Skeletal muscle tissue (tissue), 4 donors: ENCODE results near the gene MDH2. TPM values are rescaled to one million over a fixed set of nuclear protein-coding genes. Genes with fewer than 3 reads are reported as not detected.
"Not testable (repeated sequence)": the region's sequence is repeated elsewhere in the genome, so short reads cannot be mapped to it uniquely, and the experiment has no call there.

Experiments used
- H3K27ac ChIP-seq: one replicate; pipeline ENCODE4 v1.7.0; 2013; ENCODE audit warnings: mild to moderate bottlenecking, low read depth, low read length, inconsistent platforms
- H3K27me3 ChIP-seq, 3 donors: one replicate each; pipeline ENCODE4 v1.7.0; 2013; ENCODE audit warnings: low read length in 3 of 3; ENCODE audit not compliant: control insufficient read depth in 3 of 3, insufficient read depth in 3 of 3
- H3K36me3 ChIP-seq, 3 donors: one replicate each; pipeline ENCODE4 v1.7.0; 2013; ENCODE audit warnings: low read length in 3 of 3; ENCODE audit not compliant: control insufficient read depth in 3 of 3, insufficient read depth in 3 of 3
- H3K4me1 ChIP-seq, 3 donors: one replicate each; pipeline ENCODE4 v1.7.0; 2013; ENCODE audit warnings: low read length in 3 of 3, mild to moderate bottlenecking in 3 of 3; ENCODE audit not compliant: control insufficient read depth in 3 of 3, insufficient read depth in 3 of 3
- H3K4me3 ChIP-seq, 3 donors: one replicate each; pipeline ENCODE4 v1.7.0; 2013; ENCODE audit warnings: low read length in 3 of 3
- H3K9ac ChIP-seq, 3 donors: one replicate each; pipeline ENCODE4 v1.7.0; 2013; ENCODE audit warnings: low read length in 3 of 3, mild to moderate bottlenecking in 3 of 3, moderate library complexity in 2 of 3, low read depth in 1 of 3
- H3K9me3 ChIP-seq, 3 donors: one replicate each; pipeline ENCODE4 v1.7.0; 2013; ENCODE audit warnings: low read length in 3 of 3; ENCODE audit not compliant: control insufficient read depth in 3 of 3
- total RNA-seq: library from RNA; depleted of rRNA; stranded (reverse); fragments of >200 nt; gene quantifications from one replicate; pipeline ENCODE4 v1.2.3, GENCODE V29; 2014
- donor health status: Osteomylitis.

Gene MDH2
- total RNA-seq, 1 donor from 2014 or later: 44.4 TPM

DNA sequence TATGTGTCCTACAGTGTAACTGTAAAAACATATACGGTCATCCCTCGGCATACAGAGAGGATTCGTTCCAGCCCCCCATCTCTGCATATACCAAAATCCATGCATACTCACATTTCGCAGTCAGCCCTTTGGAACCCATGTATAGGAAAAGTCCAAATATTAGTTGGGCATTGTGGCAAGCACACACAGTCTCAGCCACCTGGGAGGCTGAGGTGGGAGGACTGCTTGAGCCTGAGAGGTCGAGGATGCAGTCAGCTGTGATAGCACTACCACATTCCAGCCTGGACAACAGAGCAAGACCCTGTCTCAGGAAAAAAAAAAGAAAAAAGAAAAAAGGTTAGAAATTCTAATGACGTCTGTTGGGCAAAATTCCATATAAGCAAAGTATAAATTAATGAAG lies 29.1 kb downstream of the MDH2 start:
- Histone ChIP-seq H3K36me3 (no peaks in the 10 kb centered on the region), H3K9ac (no peak overlapping the region), H3K27ac (no peak overlapping the region), H3K4me3 (no peak overlapping the region), H3K4me1 (no peaks in the 10 kb centered on the region), H3K27me3 (no peaks in the 10 kb centered on the region), H3K9me3 (peaks cover 0 to 3% (median 0%) of the 10 kb centered on the region in 3 donors)

- no peaks in the 10 kb centered on the region for H3K4me1 ChIP-seq
- no peaks in the 10 kb centered on the region for H3K27me3 ChIP-seq
- H3K36me3 ChIP-seq: no peaks in the 10 kb centered on the region
- no peak overlapping the region for H3K4me3 ChIP-seq
- no peak overlapping the region for H3K27ac ChIP-seq
- H3K9me3 ChIP-seq: peaks cover 0 to 3% (median 0%) of the 10 kb centered on the region in 3 donors
- H3K9ac ChIP-seq: no peak overlapping the region
Observed at GRCh38 chr7:76077435-76077834, 29.5 kb downstream of the MDH2 start.

DNA sequence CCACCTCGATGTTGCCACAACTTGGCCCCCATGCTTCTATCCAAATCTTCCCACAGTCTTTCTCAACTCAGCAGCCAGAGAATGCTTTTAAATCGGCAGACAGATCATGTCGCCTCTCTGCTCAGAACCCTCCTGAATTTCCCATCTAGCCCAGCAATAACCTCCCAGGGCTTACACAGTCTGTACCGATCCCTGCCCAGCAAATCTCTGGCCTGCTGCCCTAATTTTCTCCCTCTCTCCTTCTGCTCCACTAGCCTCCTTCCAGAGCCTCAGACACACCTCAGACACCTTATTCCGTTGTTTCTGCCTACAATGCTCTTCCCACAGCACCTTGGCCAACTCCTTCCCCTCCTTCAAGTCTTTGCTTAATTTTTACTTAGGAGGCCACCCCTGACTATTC lies 32.3 kb downstream of the MDH2 start:
- no peak overlapping the region for H3K4me3 ChIP-seq
- no peak overlapping the region for H3K27ac ChIP-seq
- no peak overlapping the region for H3K9ac ChIP-seq
- H3K4me1 ChIP-seq: no peaks in the 10 kb centered on the region
- peaks cover 0 to 4% (median 0%) of the 10 kb centered on the region in 3 donors for H3K27me3 ChIP-seq
- H3K9me3 ChIP-seq: no peaks in the 10 kb centered on the region
- H3K36me3 ChIP-seq: no peaks in the 10 kb centered on the region

- not testable (repeated sequence) for H3K9ac ChIP-seq, H3K4me1 ChIP-seq, H3K27ac ChIP-seq, H3K27me3 ChIP-seq, H3K4me3 ChIP-seq, H3K36me3 ChIP-seq, H3K9me3 ChIP-seq
Observed at GRCh38 chr7:76084115-76084514, 36.2 kb downstream of the MDH2 start.

GRCh38 chr7:76086070-76086469 lies 38.2 kb downstream of the MDH2 start:
- Histone ChIP-seq H3K27ac (no peak overlapping the region), H3K36me3 (no peaks in the 10 kb centered on the region), H3K4me3 (no peak overlapping the region), H3K9ac (no peak overlapping the region), H3K9me3 (no peaks in the 10 kb centered on the region), H3K4me1 (no peaks in the 10 kb centered on the region), H3K27me3 (peaks cover 0 to 6% (median 0%) of the 10 kb centered on the region in 3 donors)

DNA sequence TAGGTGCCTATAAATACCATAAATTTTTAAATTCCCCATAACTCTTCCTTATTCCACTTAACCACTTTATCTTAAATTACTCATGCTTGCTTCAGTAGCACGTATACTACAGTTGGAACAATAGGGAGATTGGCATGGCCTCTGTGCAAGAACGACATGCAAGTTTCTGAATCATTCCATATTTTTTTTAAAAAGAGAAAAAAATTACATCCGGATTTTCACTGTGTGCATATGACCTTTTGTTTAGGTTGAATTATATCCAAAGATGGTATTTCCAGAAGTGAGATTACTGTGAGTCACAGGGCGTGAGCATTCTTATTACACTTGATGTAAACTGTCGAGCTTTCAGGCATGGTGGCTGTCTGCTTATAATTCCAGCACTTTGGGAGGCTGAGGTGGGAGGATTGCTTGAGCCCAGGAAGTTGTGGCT lies 39.5 kb downstream of the MDH2 start:
- H3K9me3 ChIP-seq, H3K27me3 ChIP-seq, H3K9ac ChIP-seq, H3K36me3 ChIP-seq, H3K27ac ChIP-seq, H3K4me3 ChIP-seq, H3K4me1 ChIP-seq: not testable (repeated sequence)

GRCh38 chr7:76089865-76090475 lies 42.1 kb downstream of the MDH2 start:
- no peaks in the 10 kb centered on the region for H3K9me3 ChIP-seq
- H3K9ac ChIP-seq: no peak overlapping the region
- H3K27ac ChIP-seq: no peak overlapping the region
- H3K36me3 ChIP-seq: no peaks in the 10 kb centered on the region
- H3K27me3 ChIP-seq: peaks cover 0 to 2% (median 0%) of the 10 kb centered on the region in 3 donors
- H3K4me3 ChIP-seq: no peak overlapping the region
- H3K4me1 ChIP-seq: no peaks in the 10 kb centered on the region

DNA sequence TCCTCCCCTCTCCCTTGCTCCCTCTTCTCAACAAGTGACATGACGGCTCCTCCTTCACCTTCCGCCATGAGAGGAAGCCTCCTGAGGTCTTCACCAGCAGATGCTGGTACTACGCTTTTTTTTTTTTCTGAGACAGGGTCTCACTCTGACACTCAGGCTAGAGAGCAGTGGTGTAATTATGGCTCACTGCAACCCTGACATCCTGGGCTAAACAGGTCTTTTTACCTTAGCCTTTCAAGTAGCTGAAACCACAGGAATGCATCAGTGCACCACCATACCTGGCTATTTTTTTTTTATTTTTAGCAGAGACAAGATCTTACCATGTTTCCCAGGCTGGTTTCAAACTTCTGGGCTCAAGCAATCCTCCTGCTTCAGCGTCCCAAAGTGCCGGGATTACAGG lies 43.6 kb downstream of the MDH2 start:
- no peak overlapping the region for H3K9ac ChIP-seq
- no peaks in the 10 kb centered on the region for H3K4me1 ChIP-seq
- no peaks in the 10 kb centered on the region for H3K36me3 ChIP-seq
- H3K27me3 ChIP-seq: no peaks in the 10 kb centered on the region
- no peak overlapping the region for H3K4me3 ChIP-seq
- no peaks in the 10 kb centered on the region for H3K9me3 ChIP-seq
- no peak overlapping the region for H3K27ac ChIP-seq

- H3K9ac ChIP-seq, H3K4me1 ChIP-seq, H3K36me3 ChIP-seq, H3K9me3 ChIP-seq, H3K4me3 ChIP-seq, H3K27ac ChIP-seq, H3K27me3 ChIP-seq: not testable (repeated sequence)
Observed at GRCh38 chr7:76093531-76093930, 45.6 kb downstream of the MDH2 start.

DNA sequence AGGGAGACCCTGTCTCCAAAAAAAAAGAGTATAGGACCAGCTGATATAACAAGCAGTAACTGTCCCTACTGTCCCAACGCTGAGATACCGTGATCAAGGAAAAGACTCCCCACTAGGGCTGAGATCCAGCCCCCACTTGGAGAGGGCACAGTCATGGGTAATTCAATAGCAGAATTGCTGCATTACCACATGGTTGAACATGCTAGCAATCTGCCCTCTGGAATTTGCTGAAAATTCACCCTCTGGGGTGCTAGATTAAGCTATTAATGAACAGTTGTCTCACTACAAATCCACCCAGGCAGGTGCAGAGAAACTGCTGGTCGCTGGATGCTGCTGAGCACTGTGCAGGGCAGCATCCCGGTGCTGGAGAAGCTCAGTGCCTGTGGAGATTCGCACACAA lies 46.4 kb downstream of the MDH2 start:
- H3K27ac ChIP-seq, H3K36me3 ChIP-seq, H3K4me1 ChIP-seq, H3K27me3 ChIP-seq, H3K4me3 ChIP-seq, H3K9ac ChIP-seq, H3K9me3 ChIP-seq: not testable (repeated sequence)

GRCh38 chr7:76095908-76096307 lies 48.0 kb downstream of the MDH2 start:
- no peak overlapping the region for H3K9ac ChIP-seq
- H3K27me3 ChIP-seq: no peaks in the 10 kb centered on the region
- H3K4me3 ChIP-seq: no peak overlapping the region
- no peaks in the 10 kb centered on the region for H3K36me3 ChIP-seq
- H3K27ac ChIP-seq: no peak overlapping the region
- no peaks in the 10 kb centered on the region for H3K4me1 ChIP-seq
- no peaks in the 10 kb centered on the region for H3K9me3 ChIP-seq
